Gastrocnemius medialis (tissue), 4 donors: ENCODE results near the gene COL20A1. TPM values are rescaled to one million over a fixed set of nuclear protein-coding genes. Genes with fewer than 3 reads are reported as not detected.

Experiments used
- ATAC-seq, 2 donors: fragments of 150-250 bp; one replicate each; pipeline ENCODE4 v1.9.1; 2016
- DNase-seq, 2 donors: peaks; one replicate each; pipeline ENCODE4 v3.0.0-alpha.2; 2019
- H3K27ac ChIP-seq, 4 donors: fragments of 200-600 bp; sonication (generic); 1 replicate in 1 of 4; 2 replicates in 3 of 4; pipeline ENCODE4 v1.5.1; 2016 to 2018; ENCODE audit warnings: mild to moderate bottlenecking in 2 of 4, moderate library complexity in 1 of 4
- H3K27me3 ChIP-seq, 3 donors: fragments of 200-600 bp; sonication (generic) in 2 of 3; 1 replicate in 1 of 3; 2 replicates in 2 of 3; pipeline versions ENCODE4 v1.5.1 to v1.6.0; 2016 to 2019; ENCODE audit warnings: mild to moderate bottlenecking in 1 of 3, moderate library complexity in 1 of 3
- H3K36me3 ChIP-seq, 2 donors: fragments of 200-600 bp; sonication (generic) in 1 of 2; one replicate each; pipeline ENCODE4 v1.5.1; 2017 to 2018
- H3K4me1 ChIP-seq, 2 donors: fragments of 200-600 bp; sonication (generic) in 1 of 2; one replicate each; pipeline ENCODE4 v1.5.1; 2016 to 2017; ENCODE audit warnings: mild to moderate bottlenecking in 2 of 2
- H3K4me3 ChIP-seq, 4 donors: fragments of 200-600 bp; sonication (generic) in 3 of 4; 1 replicate in 1 of 4; 2 replicates in 3 of 4; pipeline ENCODE4 v1.5.1; 2016 to 2019; ENCODE audit warnings: mild to moderate bottlenecking in 2 of 4
- H3K9me3 ChIP-seq, 3 donors: fragments of 200-600 bp; sonication (generic) in 2 of 3; 1 replicate in 1 of 3; 2 replicates in 2 of 3; pipeline ENCODE4 v1.5.1; 2016 to 2019
- CTCF ChIP-seq, 5 experiments: fragments of 450-650 bp in 3 of 5; fragments of 200-600 bp in 2 of 5; sonication (generic) in 2 of 5; IDR thresholded peaks in 4 of 5; conservative IDR thresholded peaks in 1 of 5; 1 replicate in 4 of 5; 2 replicates in 1 of 5; pipeline ENCODE4 v1.5.1; 2016 to 2019; ENCODE audit warnings: antibody characterized with exemption in 5 of 5, mild to moderate bottlenecking in 3 of 5, moderate library complexity in 3 of 5
- POLR2A ChIP-seq, 2 donors: fragments of 450-650 bp; IDR thresholded peaks; one replicate each; pipeline ENCODE4 v1.6.1; 2017; ENCODE audit warnings: antibody characterized with exemption in 2 of 2, mild to moderate bottlenecking in 2 of 2, moderate library complexity in 2 of 2
- in situ Hi-C, 4 donors: fragments of 200-750 bp; cut with MboI; loops; one replicate each; pipeline versions ENCODE4 v1.15.0 to v1.8.0; 2017; ENCODE audit warnings: low sequenced_read_pairs in 4 of 4
- intact Hi-C: fragments of 100-400 bp; cut with DNase I; formaldehyde crosslinking; loops from one replicate; pipeline ENCODE4 v1.15.1; 2023; ENCODE audit warnings: low total_unique reads
- total RNA-seq, 4 donors: library from RNA; depleted of rRNA; stranded (reverse); fragments of >200 nt; gene quantifications; one replicate each; pipeline versions ENCODE4 v1.1.0 to v1.2.3, GENCODE V29; 2016

The COL20A1 gene
- total RNA-seq, 4 donors from 2014 or later = 0.23 TPM; not detected in 3

GRCh38 chr20:63283397-63284082 is 9.4 kb upstream of the COL20A1 start:
- H3K27me3 ChIP-seq = no peaks in the 10 kb centered on the region
- no peak for ATAC-seq
- intact Hi-C loops (no loop called here), in situ Hi-C loops (no loop called here)
- H3K36me3 ChIP-seq = peaks cover 0 to 81% of the 10 kb centered on the region in 2 donors
- no peak overlapping the region for H3K27ac ChIP-seq
- no peak overlapping the region for H3K4me3 ChIP-seq
- H3K9me3 ChIP-seq = no peaks in the 10 kb centered on the region
- DNase-seq = no peak
- no peaks in the 10 kb centered on the region for H3K4me1 ChIP-seq
- no peak for TF ChIP-seq CTCF (IDR thresholded peaks at IDR 0.05 in 4 of 5, conservative IDR thresholded peaks at IDR 0.05 in 1 of 5)

- Histone ChIP-seq H3K4me1 (no peaks in the 10 kb centered on the region), H3K9me3 (no peaks in the 10 kb centered on the region), H3K36me3 (peaks cover 0 to 79% of the 10 kb centered on the region in 2 donors), H3K4me3 (no peak overlapping the region), H3K27me3 (no peaks in the 10 kb centered on the region), H3K27ac (no peak overlapping the region)
- ATAC-seq = no peak
- in situ Hi-C loops (no loop called here), intact Hi-C loops (no loop called here)
- no peak for DNase-seq
- no peak for TF ChIP-seq POLR2A (IDR thresholded peaks at IDR 0.05)
- TF ChIP-seq CTCF (IDR thresholded peaks at IDR 0.05 in 4 of 5, conservative IDR thresholded peaks at IDR 0.05 in 1 of 5) = no peak
These were observed 8.9 kb upstream of the COL20A1 start for GRCh38 chr20:63284083-63284440.

- H3K4me3 ChIP-seq = no peak overlapping the region
- in situ Hi-C loops (no loop called here), intact Hi-C loops (no loop called here)
- ATAC-seq (no peak), DNase-seq (no peak)
- H3K27me3 ChIP-seq = no peaks in the 10 kb centered on the region
- peaks cover 0 to 74% of the 10 kb centered on the region in 2 donors for H3K36me3 ChIP-seq
- no peaks in the 10 kb centered on the region for H3K4me1 ChIP-seq
- TF ChIP-seq CTCF (IDR thresholded peaks at IDR 0.05 in 4 of 5, conservative IDR thresholded peaks at IDR 0.05 in 1 of 5) (no peak), POLR2A (IDR thresholded peaks at IDR 0.05) (no peak)
- no peaks in the 10 kb centered on the region for H3K9me3 ChIP-seq
- H3K27ac ChIP-seq = no peak overlapping the region
These were observed 8.4 kb upstream of the COL20A1 start for GRCh38 chr20:63284544-63284949.

- TF ChIP-seq CTCF (IDR thresholded peaks at IDR 0.05 in 4 of 5, conservative IDR thresholded peaks at IDR 0.05 in 1 of 5) (no peak), POLR2A (IDR thresholded peaks at IDR 0.05) (no peak)
- Histone ChIP-seq H3K27ac (no peak overlapping the region), H3K4me3 (no peak overlapping the region), H3K36me3 (peaks cover 0 to 69% of the 10 kb centered on the region in 2 donors), H3K27me3 (no peaks in the 10 kb centered on the region), H3K9me3 (no peaks in the 10 kb centered on the region), H3K4me1 (no peaks in the 10 kb centered on the region)
- ATAC-seq (no peak), DNase-seq (no peak)
- intact Hi-C loops = no loop called here
- in situ Hi-C loops = no loop called here
These were observed 7.9 kb upstream of the COL20A1 start for GRCh38 chr20:63284981-63285524.
